GM12873 (cell line): Measurements from ENCODE around the gene KRTAP12-4.

ENCODE experiments used
- TF ChIP-seq, protein P1 (sequence below): IDR thresholded peaks from 2 replicates; pipeline ENCODE4 v1.5.1; 2012; ENCODE audit warnings: low read depth, mild to moderate bottlenecking, moderate library complexity, low read length, control low read depth; ENCODE audit not compliant: insufficient read depth; ENCODE audit errors: missing control alignments

Gene KRTAP12-4

DNA sequence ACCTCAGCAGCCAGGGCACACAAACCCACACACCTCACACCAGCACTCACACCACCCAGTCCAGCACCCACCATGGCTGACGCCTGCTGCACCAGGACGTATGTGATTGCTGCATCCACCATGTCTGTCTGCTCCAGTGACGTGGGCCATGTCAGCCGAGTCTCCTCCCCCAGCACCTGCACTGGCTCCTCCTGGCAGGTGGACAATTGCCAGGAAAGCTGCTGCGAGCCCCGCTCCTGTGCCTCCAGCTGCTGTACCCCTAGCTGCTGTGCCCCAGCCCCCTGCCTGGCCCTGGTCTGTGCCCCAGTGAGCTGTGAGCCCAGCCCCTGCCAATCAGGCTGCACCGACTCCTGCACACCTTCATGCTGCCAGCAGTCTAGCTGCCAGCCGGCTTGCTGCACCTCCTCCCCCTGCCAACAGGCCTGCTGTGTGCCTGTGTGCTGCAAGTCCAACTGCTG is 42.4 kb downstream of the KRTAP12-4 start, which contains the start of gene KRTAP10-8:
Gene KRTAP10-8 (plus strand): TSS at position 51 of the 458 bp plus-strand sequence. CDS start 22 bp downstream, at position 73.
- TF ChIP-seq, protein P1, sequence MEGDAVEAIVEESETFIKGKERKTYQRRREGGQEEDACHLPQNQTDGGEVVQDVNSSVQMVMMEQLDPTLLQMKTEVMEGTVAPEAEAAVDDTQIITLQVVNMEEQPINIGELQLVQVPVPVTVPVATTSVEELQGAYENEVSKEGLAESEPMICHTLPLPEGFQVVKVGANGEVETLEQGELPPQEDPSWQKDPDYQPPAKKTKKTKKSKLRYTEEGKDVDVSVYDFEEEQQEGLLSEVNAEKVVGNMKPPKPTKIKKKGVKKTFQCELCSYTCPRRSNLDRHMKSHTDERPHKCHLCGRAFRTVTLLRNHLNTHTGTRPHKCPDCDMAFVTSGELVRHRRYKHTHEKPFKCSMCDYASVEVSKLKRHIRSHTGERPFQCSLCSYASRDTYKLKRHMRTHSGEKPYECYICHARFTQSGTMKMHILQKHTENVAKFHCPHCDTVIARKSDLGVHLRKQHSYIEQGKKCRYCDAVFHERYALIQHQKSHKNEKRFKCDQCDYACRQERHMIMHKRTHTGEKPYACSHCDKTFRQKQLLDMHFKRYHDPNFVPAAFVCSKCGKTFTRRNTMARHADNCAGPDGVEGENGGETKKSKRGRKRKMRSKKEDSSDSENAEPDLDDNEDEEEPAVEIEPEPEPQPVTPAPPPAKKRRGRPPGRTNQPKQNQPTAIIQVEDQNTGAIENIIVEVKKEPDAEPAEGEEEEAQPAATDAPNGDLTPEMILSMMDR, result no peak

DNA sequence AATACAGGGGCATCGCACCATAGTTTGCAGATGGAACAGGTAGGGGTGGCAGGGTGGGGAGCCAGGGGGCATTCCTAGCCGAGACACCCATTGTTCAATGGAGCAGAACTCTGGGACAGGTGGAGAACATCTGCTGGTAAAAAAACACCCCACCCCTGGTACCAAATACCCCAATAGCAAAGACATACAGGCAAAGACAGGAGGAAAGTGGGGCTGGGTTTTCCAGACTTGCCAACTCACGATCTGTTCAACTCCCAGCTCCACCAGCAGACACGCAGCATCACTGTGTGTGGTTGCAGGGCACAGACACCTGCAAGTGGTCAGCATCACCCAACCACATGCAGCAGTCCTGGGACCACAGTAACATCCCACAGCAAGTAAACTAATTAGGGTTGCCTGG is 42.9 kb downstream of the KRTAP12-4 start:
- TF ChIP-seq, protein P1, result no peak

DNA sequence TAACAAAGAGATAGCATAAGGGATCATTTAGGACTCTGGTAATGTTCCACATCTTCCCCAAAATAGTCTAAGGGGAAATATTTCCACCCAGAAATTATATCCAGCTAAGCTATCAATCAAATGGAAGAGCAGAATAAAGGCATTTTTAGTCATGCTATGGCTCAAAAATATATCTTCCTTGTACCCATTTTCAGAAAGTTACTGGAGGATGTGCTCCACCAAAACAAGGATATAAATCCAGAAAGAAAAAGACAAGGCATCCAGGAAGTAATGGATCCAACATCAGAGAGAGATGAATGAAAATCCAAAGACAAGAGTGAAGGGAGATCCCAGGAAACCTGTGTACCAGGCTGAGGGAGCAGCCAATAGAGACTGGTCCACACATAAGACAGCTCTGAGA is 45.3 kb downstream of the KRTAP12-4 start:
- TF ChIP-seq, protein P1, result no peak

DNA sequence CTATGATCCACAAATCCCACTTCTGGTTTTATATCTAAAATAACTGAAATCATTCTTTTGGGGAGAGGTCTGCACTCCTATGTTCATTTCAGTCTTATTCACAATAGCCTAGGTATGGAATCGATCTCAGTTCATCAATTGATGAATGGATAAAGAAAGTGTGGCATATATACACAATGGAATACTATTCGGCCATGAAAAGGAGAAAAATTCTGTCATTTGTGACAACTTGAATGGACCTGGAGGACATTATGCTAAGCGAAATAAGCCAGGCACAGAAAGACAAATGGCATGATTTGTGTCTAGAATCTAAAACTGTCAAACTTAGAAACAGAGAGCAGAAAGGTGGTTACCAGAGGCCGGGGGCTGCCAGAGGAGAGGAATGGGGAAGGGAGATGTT is 48.0 kb downstream of the KRTAP12-4 start:
- TF ChIP-seq, protein P1, result no peak
